Measurements from ENCODE around the gene SLC29A4. TPM values are rescaled to one million over a fixed set of nuclear protein-coding genes. Genes with fewer than 3 reads are reported as not detected.
"Not testable (repeated sequence)": the region's sequence is repeated elsewhere in the genome, so short reads cannot be mapped to it uniquely, and the experiment has no call there.

Gene SLC29A4
- total RNA-seq, 1 donor from 2014 or later, result 9.7 TPM

DNA sequence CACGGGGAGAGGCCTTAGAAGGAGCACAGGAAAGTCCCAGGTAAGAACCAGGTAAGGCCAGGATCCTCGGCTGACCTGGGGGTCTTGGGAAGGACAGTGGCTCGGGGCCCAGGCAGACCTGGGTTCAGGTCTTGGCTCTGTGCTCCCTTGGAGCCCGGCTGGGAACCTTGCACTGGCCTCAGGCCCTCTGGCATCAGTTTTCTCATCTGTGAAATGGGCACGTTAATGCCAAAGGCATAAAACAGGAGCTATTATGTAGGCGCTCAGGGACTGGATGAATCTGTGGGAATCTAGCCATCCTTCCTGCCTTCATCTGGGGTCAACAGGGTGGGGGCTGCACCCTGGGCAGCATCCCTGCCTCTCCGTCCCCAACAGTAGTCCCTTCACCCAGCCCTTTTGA is 8.3 kb upstream of the SLC29A4 start:
- DNase-seq (ENCODE audit: low spot score), result no peak
- Mint-ChIP-seq H3K27ac (ENCODE audit: unreplicated experiment) (no peak overlapping the region), H3K27me3 (ENCODE audit: low read depth) (peaks cover 14% of the 10 kb centered on the region), H3K36me3 (ENCODE audit: low read depth) (no peaks in the 10 kb centered on the region), H3K4me1 (ENCODE audit: low read depth) (peaks cover 3% of the 10 kb centered on the region), H3K4me3 (ENCODE audit: unreplicated experiment) (no peak overlapping the region), H3K9me3 (ENCODE audit: low read depth) (no peaks in the 10 kb centered on the region)
- TF ChIP-seq, protein P1, sequence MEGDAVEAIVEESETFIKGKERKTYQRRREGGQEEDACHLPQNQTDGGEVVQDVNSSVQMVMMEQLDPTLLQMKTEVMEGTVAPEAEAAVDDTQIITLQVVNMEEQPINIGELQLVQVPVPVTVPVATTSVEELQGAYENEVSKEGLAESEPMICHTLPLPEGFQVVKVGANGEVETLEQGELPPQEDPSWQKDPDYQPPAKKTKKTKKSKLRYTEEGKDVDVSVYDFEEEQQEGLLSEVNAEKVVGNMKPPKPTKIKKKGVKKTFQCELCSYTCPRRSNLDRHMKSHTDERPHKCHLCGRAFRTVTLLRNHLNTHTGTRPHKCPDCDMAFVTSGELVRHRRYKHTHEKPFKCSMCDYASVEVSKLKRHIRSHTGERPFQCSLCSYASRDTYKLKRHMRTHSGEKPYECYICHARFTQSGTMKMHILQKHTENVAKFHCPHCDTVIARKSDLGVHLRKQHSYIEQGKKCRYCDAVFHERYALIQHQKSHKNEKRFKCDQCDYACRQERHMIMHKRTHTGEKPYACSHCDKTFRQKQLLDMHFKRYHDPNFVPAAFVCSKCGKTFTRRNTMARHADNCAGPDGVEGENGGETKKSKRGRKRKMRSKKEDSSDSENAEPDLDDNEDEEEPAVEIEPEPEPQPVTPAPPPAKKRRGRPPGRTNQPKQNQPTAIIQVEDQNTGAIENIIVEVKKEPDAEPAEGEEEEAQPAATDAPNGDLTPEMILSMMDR (IDR thresholded peaks at IDR 0.05), result no peak

DNA sequence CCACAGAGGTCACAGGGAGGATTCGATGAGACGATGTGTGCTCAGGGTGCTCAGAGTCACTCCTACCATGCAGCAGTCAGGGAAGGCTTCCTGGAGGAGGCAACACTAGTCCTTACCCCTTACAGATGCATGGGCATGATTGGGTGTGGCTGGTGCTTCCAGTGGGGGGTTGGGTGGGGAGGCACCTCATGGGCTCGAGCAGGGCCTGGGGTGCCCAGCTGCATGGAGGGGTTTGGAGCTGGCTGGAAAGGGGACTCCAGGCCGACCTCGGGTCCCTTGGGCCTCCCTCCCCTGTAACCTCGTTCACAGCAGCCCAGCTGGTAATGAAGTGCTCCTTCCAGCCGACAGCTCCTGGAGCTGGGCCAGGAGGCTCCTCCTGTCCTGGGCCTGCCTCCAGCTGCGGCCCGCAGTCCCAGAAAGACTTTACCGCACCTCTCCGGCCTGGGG is 7.7 kb upstream of the SLC29A4 start:
- H3K27ac Mint-ChIP-seq (ENCODE audit: unreplicated experiment), result peak overlapping the region; percentile 8
- not testable (repeated sequence) for H3K36me3 Mint-ChIP-seq (ENCODE audit: low read depth); H3K4me1 Mint-ChIP-seq (ENCODE audit: low read depth); H3K9me3 Mint-ChIP-seq (ENCODE audit: low read depth); H3K4me3 Mint-ChIP-seq (ENCODE audit: unreplicated experiment); DNase-seq (ENCODE audit: low spot score)
- peaks cover 14% of the 10 kb centered on the region for H3K27me3 Mint-ChIP-seq (ENCODE audit: low read depth)

DNA sequence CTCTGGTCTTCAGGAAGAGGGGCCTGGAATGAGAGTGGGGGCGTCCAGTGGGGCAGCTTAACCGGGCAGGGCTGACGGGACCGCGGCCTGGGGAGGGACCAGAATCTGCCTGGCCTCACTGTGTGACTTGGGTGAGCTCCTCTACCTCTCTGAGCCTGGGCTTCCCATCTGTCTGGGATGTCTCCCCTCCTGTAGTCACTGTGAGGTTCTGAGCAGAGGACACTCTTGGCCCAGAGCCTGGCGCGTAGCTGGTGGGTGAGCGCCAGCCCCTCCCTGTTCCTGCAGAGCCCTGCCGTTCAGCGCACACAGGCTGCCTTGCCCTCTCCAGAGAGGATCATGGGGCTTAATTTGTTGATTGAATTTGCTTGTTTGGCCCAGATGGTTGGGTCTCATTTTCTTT is 7.2 kb upstream of the SLC29A4 start:
- not testable (repeated sequence) for H3K4me3 Mint-ChIP-seq (ENCODE audit: unreplicated experiment); H3K27ac Mint-ChIP-seq (ENCODE audit: unreplicated experiment); DNase-seq (ENCODE audit: low spot score); H3K9me3 Mint-ChIP-seq (ENCODE audit: low read depth); H3K4me1 Mint-ChIP-seq (ENCODE audit: low read depth); H3K36me3 Mint-ChIP-seq (ENCODE audit: low read depth)
- H3K27me3 Mint-ChIP-seq (ENCODE audit: low read depth), result peaks cover 11% of the 10 kb centered on the region

DNA sequence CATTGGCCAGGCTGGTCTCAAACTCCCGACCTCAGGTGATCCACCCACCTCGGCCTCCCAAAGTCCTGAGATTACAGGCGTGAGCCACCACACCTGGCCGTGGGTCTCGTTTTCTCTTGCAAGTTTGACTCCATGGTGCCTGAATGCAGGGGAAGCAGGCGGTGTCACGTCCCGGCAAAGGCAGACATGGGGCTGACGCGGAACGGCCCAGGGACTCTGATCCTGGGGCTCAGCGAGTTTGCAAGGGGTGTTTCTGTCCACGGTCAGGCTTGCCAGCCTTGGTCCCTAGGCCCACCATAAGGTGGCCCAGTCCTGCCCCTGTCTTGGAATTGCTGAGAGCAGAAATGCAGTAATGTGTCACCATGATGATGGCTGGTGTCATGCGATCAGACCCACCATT is 6.6 kb upstream of the SLC29A4 start:
- H3K27ac Mint-ChIP-seq (ENCODE audit: unreplicated experiment); H3K9me3 Mint-ChIP-seq (ENCODE audit: low read depth); DNase-seq (ENCODE audit: low spot score); H3K27me3 Mint-ChIP-seq (ENCODE audit: low read depth); H3K4me1 Mint-ChIP-seq (ENCODE audit: low read depth); H3K4me3 Mint-ChIP-seq (ENCODE audit: unreplicated experiment); H3K36me3 Mint-ChIP-seq (ENCODE audit: low read depth): not testable (repeated sequence)

DNA sequence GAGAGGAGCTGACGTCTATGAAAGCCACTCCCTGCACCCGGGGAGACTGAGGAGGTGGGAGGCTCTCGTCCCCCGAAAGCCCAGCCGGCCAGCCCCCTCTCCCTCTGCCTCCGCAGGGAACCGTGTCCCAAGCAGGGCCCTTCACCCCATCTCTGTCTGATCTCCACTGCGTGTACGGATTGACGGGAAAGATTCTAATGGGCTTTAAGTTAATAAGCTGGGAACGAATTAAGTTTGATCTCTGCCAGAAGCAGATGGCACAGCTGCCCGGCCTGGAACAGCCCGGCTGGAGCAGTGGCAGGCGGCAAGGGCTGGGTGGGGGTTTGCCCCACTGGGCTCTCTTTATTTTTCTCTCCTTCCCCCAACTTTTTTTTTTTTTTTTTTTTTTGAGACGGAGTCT is 6.1 kb upstream of the SLC29A4 start:
- DNase-seq (ENCODE audit: low spot score), result no peak
- TF ChIP-seq, protein P1 (IDR thresholded peaks at IDR 0.05), result no peak
- no peak overlapping the region for H3K27ac Mint-ChIP-seq (ENCODE audit: unreplicated experiment)
- peaks cover 8% of the 10 kb centered on the region for H3K27me3 Mint-ChIP-seq (ENCODE audit: low read depth)
- H3K4me1 Mint-ChIP-seq (ENCODE audit: low read depth), result peaks cover 3% of the 10 kb centered on the region
- no peaks in the 10 kb centered on the region for H3K36me3 Mint-ChIP-seq (ENCODE audit: low read depth)
- no peaks in the 10 kb centered on the region for H3K9me3 Mint-ChIP-seq (ENCODE audit: low read depth)
- no peak overlapping the region for H3K4me3 Mint-ChIP-seq (ENCODE audit: unreplicated experiment)

DNA sequence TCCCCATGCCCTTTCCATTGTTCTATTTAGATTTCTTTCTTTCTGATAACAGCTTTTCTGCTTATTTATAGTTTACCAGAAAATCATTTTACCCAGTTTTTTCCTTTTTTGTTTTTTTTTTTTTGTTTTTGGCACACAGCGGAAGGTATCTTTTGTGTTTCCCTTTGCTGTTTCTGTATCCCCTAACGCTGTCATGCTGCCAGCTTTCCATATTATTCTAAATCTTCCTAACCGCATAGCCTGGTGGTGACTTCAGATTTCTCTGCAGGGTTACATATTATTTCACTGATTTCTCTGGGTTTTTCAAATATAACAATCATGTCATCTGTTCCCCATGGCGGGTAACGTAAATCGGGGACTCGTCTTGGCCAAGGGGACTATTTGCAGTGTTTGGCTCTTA is 4.0 kb upstream of the SLC29A4 start:
- TF ChIP-seq, protein P1 (IDR thresholded peaks at IDR 0.05), result no peak
- Mint-ChIP-seq H3K4me3 (ENCODE audit: unreplicated experiment) (no peak overlapping the region), H3K27ac (ENCODE audit: unreplicated experiment) (no peak overlapping the region), H3K27me3 (ENCODE audit: low read depth) (peaks cover 3% of the 10 kb centered on the region), H3K4me1 (ENCODE audit: low read depth) (peaks cover 3% of the 10 kb centered on the region), H3K36me3 (ENCODE audit: low read depth) (no peaks in the 10 kb centered on the region), H3K9me3 (ENCODE audit: low read depth) (no peaks in the 10 kb centered on the region)
- DNase-seq (ENCODE audit: low spot score), result no peak

DNA sequence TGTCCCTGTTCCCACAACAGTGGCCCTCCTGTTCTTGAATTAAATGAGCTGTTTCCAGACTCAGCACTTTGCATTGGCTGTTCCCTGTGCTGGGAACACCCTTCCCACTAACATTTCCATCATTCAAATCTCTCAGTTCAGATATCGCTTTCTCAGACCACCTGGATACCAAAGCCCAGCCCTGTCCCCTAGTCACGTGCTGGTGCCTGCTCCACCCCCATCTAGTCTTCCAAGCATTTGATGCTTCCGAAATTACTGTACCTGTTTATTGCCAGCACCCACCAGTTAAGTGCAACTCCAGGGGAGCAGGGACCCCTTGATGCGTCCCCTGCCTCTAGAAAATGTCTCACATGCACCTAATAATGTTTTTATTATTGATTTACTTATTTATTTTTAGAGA is 3.0 kb upstream of the SLC29A4 start:
- no peak for DNase-seq (ENCODE audit: low spot score)
- H3K36me3 Mint-ChIP-seq (ENCODE audit: low read depth), result no peaks in the 10 kb centered on the region
- H3K4me3 Mint-ChIP-seq (ENCODE audit: unreplicated experiment), result no peak overlapping the region
- peaks cover 2% of the 10 kb centered on the region for H3K27me3 Mint-ChIP-seq (ENCODE audit: low read depth)
- TF ChIP-seq, protein P1 (IDR thresholded peaks at IDR 0.05), result no peak
- H3K27ac Mint-ChIP-seq (ENCODE audit: unreplicated experiment), result no peak overlapping the region
- H3K9me3 Mint-ChIP-seq (ENCODE audit: low read depth), result no peaks in the 10 kb centered on the region
- H3K4me1 Mint-ChIP-seq (ENCODE audit: low read depth), result peaks cover 8% of the 10 kb centered on the region

DNA sequence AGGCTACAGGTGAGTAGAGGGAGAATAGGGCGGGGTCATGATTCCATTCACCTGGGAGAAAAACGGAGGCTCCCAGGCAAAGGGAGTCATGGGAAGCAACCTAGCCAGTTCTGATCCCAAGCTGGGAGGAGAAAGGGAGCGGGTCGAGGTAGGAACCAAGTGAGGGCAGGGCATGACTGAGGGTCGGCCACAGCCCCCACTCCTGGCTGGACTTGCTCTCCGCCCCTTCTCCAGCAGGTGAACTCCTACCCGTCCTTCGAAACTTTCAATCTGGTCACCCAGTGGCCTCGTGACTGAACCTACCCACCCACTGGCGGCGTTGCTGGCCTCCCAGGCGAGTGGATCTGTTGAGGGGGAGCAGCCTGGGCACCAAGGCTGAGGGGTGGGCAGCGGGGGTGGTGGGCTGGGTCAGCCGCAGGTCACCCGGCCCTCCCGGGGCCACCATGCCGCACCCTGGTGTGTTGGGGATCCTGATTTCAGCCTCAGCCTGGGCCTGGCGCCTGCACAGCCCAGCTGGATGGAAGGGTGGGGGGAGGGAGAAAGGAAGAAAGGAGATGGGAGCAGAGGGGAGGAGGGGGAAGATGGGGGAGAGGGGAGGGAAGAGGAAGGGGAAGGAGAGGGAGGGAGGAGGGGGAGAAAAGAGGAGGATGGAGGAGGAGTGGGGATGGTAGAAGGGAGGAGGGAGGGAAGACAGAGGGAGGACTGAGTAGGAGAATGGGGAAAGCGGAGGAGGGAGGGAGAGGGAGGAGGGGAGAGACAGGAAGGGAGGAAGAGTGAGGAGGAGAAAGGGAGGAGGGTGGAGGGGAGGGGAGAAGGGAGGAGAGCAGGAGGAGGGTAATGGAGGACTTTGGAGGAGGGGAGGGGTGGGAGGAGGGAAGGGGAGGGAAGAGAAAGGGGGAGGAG is 894 bp upstream of the SLC29A4 start:
- not testable (repeated sequence) for H3K27me3 Mint-ChIP-seq (ENCODE audit: low read depth); H3K4me3 Mint-ChIP-seq (ENCODE audit: unreplicated experiment); H3K27ac Mint-ChIP-seq (ENCODE audit: unreplicated experiment); H3K36me3 Mint-ChIP-seq (ENCODE audit: low read depth); DNase-seq (ENCODE audit: low spot score); H3K4me1 Mint-ChIP-seq (ENCODE audit: low read depth); H3K9me3 Mint-ChIP-seq (ENCODE audit: low read depth)

Measured in chondrocyte (in vitro differentiated cells).